Chondrocyte (in vitro differentiated cells): ENCODE data around the gene EFEMP1. TPM values are rescaled to one million over a fixed set of nuclear protein-coding genes. Genes with fewer than 3 reads are reported as not detected.

Source experiments
- DNase-seq: peaks from one replicate; pipeline ENCODE4 v3.0.0; 2021; ENCODE audit warnings: mixed read lengths, low spot score
- H3K27ac Mint-ChIP-seq: one replicate; pipeline ENCODE4 v1.8.0; 2021; ENCODE audit warnings: mild to moderate bottlenecking, moderate library complexity, mixed read lengths; ENCODE audit not compliant: unreplicated experiment
- H3K27me3 Mint-ChIP-seq: 2 replicates; pipeline ENCODE4 v1.8.0; 2021; ENCODE audit warnings: low read depth, mixed read lengths
- H3K36me3 Mint-ChIP-seq: 2 replicates; pipeline ENCODE4 v1.8.0; 2021; ENCODE audit warnings: low read depth, mixed read lengths
- H3K4me1 Mint-ChIP-seq: 2 replicates; pipeline ENCODE4 v1.8.0; 2021; ENCODE audit warnings: low read depth, mild to moderate bottlenecking, mixed read lengths
- H3K4me3 Mint-ChIP-seq: one replicate; pipeline ENCODE4 v1.8.0; 2021; ENCODE audit warnings: mild to moderate bottlenecking, moderate library complexity, mixed read lengths; ENCODE audit not compliant: unreplicated experiment
- H3K9me3 Mint-ChIP-seq: 2 replicates; pipeline ENCODE4 v1.8.0; 2021; ENCODE audit warnings: low read depth, mixed read lengths
- total RNA-seq: library from RNA; stranded (reverse); gene quantifications from 3 replicates; pipeline ENCODE4 v1.2.1, GENCODE V29; 2021
- TF ChIP-seq, protein P1 (sequence below): fragments of 200-600 bp; sonication (generic); IDR thresholded peaks from 2 replicates; pipeline ENCODE4 v1.5.0; 2021; ENCODE audit warnings: antibody characterized with exemption, mild to moderate bottlenecking, moderate library complexity

EFEMP1 gene
- total RNA-seq, 1 donor from 2014 or later, result 38.6 TPM

DNA sequence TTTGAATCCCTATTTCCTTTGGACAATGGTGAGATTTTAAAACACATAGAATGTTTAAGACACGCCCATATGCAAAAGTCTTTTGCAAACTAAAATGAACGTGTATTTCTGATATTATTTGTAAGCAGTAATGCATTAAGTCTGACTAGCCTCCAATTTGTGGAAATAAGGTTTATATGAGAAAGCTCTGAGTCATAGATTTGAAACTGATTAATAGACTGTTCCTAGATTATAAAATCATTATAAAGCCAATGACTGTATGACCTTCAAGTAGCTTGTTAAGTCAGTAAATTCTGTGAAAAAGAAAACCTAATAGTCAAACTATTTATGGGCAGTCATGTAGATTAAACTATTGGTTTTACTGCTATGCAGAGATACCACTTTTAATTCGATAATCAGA, 12.8 kb upstream of the EFEMP1 start:
- TF ChIP-seq, protein P1, sequence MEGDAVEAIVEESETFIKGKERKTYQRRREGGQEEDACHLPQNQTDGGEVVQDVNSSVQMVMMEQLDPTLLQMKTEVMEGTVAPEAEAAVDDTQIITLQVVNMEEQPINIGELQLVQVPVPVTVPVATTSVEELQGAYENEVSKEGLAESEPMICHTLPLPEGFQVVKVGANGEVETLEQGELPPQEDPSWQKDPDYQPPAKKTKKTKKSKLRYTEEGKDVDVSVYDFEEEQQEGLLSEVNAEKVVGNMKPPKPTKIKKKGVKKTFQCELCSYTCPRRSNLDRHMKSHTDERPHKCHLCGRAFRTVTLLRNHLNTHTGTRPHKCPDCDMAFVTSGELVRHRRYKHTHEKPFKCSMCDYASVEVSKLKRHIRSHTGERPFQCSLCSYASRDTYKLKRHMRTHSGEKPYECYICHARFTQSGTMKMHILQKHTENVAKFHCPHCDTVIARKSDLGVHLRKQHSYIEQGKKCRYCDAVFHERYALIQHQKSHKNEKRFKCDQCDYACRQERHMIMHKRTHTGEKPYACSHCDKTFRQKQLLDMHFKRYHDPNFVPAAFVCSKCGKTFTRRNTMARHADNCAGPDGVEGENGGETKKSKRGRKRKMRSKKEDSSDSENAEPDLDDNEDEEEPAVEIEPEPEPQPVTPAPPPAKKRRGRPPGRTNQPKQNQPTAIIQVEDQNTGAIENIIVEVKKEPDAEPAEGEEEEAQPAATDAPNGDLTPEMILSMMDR, result no peak
- peaks cover 26% of the 10 kb centered on the region for H3K27me3 Mint-ChIP-seq
- H3K27ac Mint-ChIP-seq, result no peak overlapping the region
- H3K4me1 Mint-ChIP-seq, result no peaks in the 10 kb centered on the region
- H3K36me3 Mint-ChIP-seq, result no peaks in the 10 kb centered on the region
- H3K9me3 Mint-ChIP-seq, result no peaks in the 10 kb centered on the region
- H3K4me3 Mint-ChIP-seq, result no peak overlapping the region
- DNase-seq, result no peak

DNA sequence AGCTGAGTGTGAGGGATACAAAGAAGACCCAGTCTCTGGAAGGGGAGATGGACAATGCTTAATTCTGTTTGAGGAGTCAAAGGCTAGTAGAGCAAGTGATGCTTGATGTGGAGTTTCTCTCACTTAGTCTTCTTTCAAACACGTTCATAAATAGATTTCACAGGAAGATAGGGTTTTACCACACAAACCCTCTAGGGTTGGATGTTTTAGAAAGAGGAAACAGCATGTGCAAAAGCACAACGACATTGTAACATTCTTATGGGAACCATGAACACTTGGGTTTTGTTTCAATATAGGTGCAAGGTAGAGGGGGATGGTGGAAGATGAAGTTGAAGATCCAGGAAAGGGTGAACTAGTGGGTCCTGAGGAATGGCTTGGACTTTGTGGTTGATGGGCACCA, 10.8 kb upstream of the EFEMP1 start:
- DNase-seq, result no peak
- TF ChIP-seq, protein P1, result no peak
- no peaks in the 10 kb centered on the region for H3K4me1 Mint-ChIP-seq
- peaks cover 32% of the 10 kb centered on the region for H3K27me3 Mint-ChIP-seq
- no peak overlapping the region for H3K27ac Mint-ChIP-seq
- no peaks in the 10 kb centered on the region for H3K36me3 Mint-ChIP-seq
- no peaks in the 10 kb centered on the region for H3K9me3 Mint-ChIP-seq
- no peak overlapping the region for H3K4me3 Mint-ChIP-seq

DNA sequence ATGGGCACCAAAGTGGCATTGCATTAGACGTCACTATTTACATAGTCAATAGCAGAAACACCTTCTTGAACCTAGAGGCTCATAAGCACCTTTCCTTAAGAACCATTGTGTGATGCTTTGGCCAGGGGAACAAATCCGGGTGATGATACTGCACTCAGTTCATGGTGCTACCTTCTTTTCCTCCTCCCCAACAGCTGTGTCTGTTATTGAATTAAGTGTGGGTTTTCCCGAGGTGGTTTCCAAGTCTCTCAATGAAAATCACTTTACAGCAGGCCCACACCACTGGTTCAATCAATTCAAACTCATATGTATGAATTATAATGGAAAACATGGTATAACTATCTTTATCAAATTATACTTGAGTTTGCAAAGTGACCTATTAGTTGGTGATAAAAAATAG, 9.3 kb upstream of the EFEMP1 start:
- Mint-ChIP-seq H3K4me3 (no peak overlapping the region), H3K4me1 (no peaks in the 10 kb centered on the region), H3K27me3 (peaks cover 39% of the 10 kb centered on the region), H3K36me3 (no peaks in the 10 kb centered on the region), H3K9me3 (no peaks in the 10 kb centered on the region), H3K27ac (no peak overlapping the region)
- TF ChIP-seq, protein P1, result no peak
- DNase-seq, result no peak

DNA sequence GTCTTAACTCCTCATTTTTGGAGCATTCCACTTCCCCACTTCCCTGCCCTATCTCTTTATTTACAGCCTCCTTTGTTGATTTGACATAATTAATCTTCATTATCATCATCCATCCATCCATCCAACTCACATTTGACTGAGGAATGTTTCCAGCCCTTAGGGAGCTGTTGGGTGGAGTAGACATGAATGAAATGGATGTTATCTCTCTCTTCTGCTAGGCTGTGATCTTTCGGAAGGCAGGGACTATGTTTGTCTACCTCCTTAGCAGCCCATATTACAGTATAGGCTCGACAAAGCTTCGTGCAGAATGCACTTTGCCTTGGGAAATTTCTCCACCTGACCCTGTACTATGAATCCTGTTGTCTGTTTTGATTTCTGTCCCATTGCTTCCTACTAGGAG, 7.7 kb upstream of the EFEMP1 start:
- Mint-ChIP-seq H3K4me1 (no peaks in the 10 kb centered on the region), H3K9me3 (no peaks in the 10 kb centered on the region), H3K27me3 (peaks cover 51% of the 10 kb centered on the region), H3K27ac (no peak overlapping the region), H3K36me3 (no peaks in the 10 kb centered on the region), H3K4me3 (no peak overlapping the region)
- TF ChIP-seq, protein P1, result no peak
- no peak for DNase-seq

DNA sequence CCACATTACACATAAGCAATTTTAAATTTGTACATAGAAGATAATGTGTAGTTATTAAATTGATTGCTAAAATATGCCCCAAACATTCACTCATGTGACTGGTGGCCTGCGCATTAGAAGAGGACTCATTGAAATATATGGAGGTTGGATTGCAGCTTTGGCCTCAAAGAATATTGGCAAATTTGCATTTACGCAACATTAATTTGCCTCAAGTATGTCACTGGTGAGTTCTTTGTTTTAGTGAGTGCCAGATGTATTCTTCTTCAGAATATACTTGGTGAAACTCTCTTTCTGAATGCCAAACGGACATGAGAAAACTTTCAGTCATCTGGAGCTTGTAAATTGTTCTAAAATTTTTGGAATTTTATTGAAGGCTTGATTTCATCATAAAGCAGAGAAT, 5.9 kb upstream of the EFEMP1 start:
- Mint-ChIP-seq H3K27me3 (peaks cover 60% of the 10 kb centered on the region), H3K9me3 (peaks cover 2% of the 10 kb centered on the region), H3K4me3 (no peak overlapping the region), H3K27ac (no peak overlapping the region), H3K4me1 (no peaks in the 10 kb centered on the region), H3K36me3 (no peaks in the 10 kb centered on the region)
- TF ChIP-seq, protein P1, result no peak
- no peak for DNase-seq
